Mesenchymal stem cell (in vitro differentiated cells and primary cell): ENCODE measurements around the gene TFPT.
A peak's percentile ranks its signal among the peaks of the same experiment; 100 is the strongest.

Experiments
- DNase-seq: peaks from one replicate; pipeline ENCODE4 v3.0.0-alpha.2; 2013
- H2AFZ ChIP-seq: one replicate; pipeline ENCODE4 v1.6.1; 2013; ENCODE audit warnings: low read depth, mild to moderate bottlenecking, control low read depth, inconsistent platforms, low read length, moderate library complexity
- H2AK5ac ChIP-seq: 2 replicates; pipeline ENCODE4 v1.6.1; 2013; ENCODE audit warnings: low read length, moderate library complexity, mild to moderate bottlenecking, inconsistent platforms; ENCODE audit not compliant: severe bottlenecking
- H2BK120ac ChIP-seq: one replicate; pipeline ENCODE4 v1.6.1; 2013; ENCODE audit warnings: low read depth, mild to moderate bottlenecking, inconsistent platforms, low read length, moderate library complexity
- H2BK12ac ChIP-seq, 2 experiments: one replicate each; pipeline ENCODE4 v1.6.1; 2013; ENCODE audit warnings: inconsistent platforms in 2 of 2, low read length in 2 of 2, mild to moderate bottlenecking in 2 of 2, moderate library complexity in 2 of 2, control low read depth in 1 of 2
- H2BK15ac ChIP-seq: one replicate; pipeline ENCODE4 v1.6.1; 2013; ENCODE audit warnings: mild to moderate bottlenecking, low read depth, inconsistent platforms; ENCODE audit not compliant: poor library complexity, severe bottlenecking
- H2BK5ac ChIP-seq: 2 replicates; pipeline ENCODE4 v1.6.1; 2013; ENCODE audit warnings: low read depth, mild to moderate bottlenecking, low read length, control low read depth, inconsistent platforms; ENCODE audit not compliant: poor library complexity, severe bottlenecking
- H3K14ac ChIP-seq, 2 experiments: one replicate each; pipeline ENCODE4 v1.6.1; 2013; ENCODE audit warnings: inconsistent platforms in 2 of 2, low read length in 2 of 2, control low read depth in 1 of 2, mild to moderate bottlenecking in 1 of 2, moderate library complexity in 1 of 2
- H3K18ac ChIP-seq, 2 experiments: one replicate each; pipeline ENCODE4 v1.6.1; 2013; ENCODE audit warnings: inconsistent platforms in 2 of 2, low read length in 2 of 2, control low read depth in 1 of 2, low read depth in 1 of 2, mild to moderate bottlenecking in 1 of 2
- H3K23ac ChIP-seq, 2 experiments: one replicate each; pipeline ENCODE4 v1.6.1; 2013; ENCODE audit warnings: inconsistent platforms in 2 of 2, low read length in 2 of 2, mild to moderate bottlenecking in 2 of 2, moderate library complexity in 2 of 2, control low read depth in 1 of 2
- H3K27ac ChIP-seq: 2 replicates; pipeline ENCODE4 v1.5.1; 2013; ENCODE audit warnings: mild to moderate bottlenecking, moderate library complexity, low read length, control low read depth, inconsistent platforms; ENCODE audit not compliant: poor library complexity, severe bottlenecking
- H3K27me3 ChIP-seq, 2 experiments: 2 replicates each; pipeline versions ENCODE4 v1.6.1 to v1.7.0; 2013; ENCODE audit warnings: low read length in 2 of 2, mild to moderate bottlenecking in 2 of 2, moderate library complexity in 2 of 2, control low read depth in 1 of 2, inconsistent platforms in 1 of 2; ENCODE audit not compliant: control insufficient read depth in 1 of 2, insufficient read depth in 1 of 2
- H3K36me3 ChIP-seq, 2 experiments: 2 replicates each; pipeline versions ENCODE4 v1.6.1 to v1.7.0; 2013; ENCODE audit warnings: low read length in 2 of 2, control low read depth in 1 of 2, inconsistent platforms in 1 of 2, low read depth in 1 of 2, mild to moderate bottlenecking in 1 of 2; ENCODE audit not compliant: insufficient read depth in 2 of 2, control insufficient read depth in 1 of 2
- H3K4ac ChIP-seq, 2 experiments: one replicate each; pipeline ENCODE4 v1.6.1; 2013; ENCODE audit warnings: inconsistent platforms in 2 of 2, low read length in 2 of 2, mild to moderate bottlenecking in 2 of 2, moderate library complexity in 2 of 2, control low read depth in 1 of 2, low read depth in 1 of 2
- H3K4me1 ChIP-seq: 2 replicates; pipeline ENCODE4 v1.6.1; 2013; ENCODE audit warnings: low read depth, low read length, control low read depth; ENCODE audit not compliant: control insufficient read depth, insufficient read depth
- H3K4me2 ChIP-seq: 2 replicates; pipeline ENCODE4 v1.6.1; 2013; ENCODE audit warnings: low read length, mild to moderate bottlenecking, inconsistent platforms; ENCODE audit not compliant: poor library complexity, severe bottlenecking
- H3K4me3 ChIP-seq, 2 experiments: 2 replicates each; pipeline versions ENCODE4 v1.5.1 to v1.7.0; 2013; ENCODE audit warnings: low read length in 2 of 2, mild to moderate bottlenecking in 2 of 2, control low read depth in 1 of 2, low read depth in 1 of 2; ENCODE audit not compliant: insufficient read depth in 1 of 2
- H3K79me1 ChIP-seq: replicated peaks from 2 replicates; pipeline ENCODE4 v1.6.1; 2013; ENCODE audit warnings: mild to moderate bottlenecking, control low read depth, low read length, inconsistent platforms; ENCODE audit not compliant: poor library complexity, severe bottlenecking
- H3K9ac ChIP-seq: 2 replicates; pipeline ENCODE4 v1.7.0; 2013; ENCODE audit warnings: mild to moderate bottlenecking, low read length, moderate library complexity
- H3K9me3 ChIP-seq: 2 replicates; pipeline ENCODE4 v1.7.0; 2013; ENCODE audit warnings: mild to moderate bottlenecking, low read length; ENCODE audit not compliant: control insufficient read depth
- H4K8ac ChIP-seq: one replicate; pipeline ENCODE4 v1.6.1; 2013; ENCODE audit warnings: inconsistent platforms, mild to moderate bottlenecking, low read length, moderate library complexity
- H4K91ac ChIP-seq: one replicate; pipeline ENCODE4 v1.6.1; 2013; ENCODE audit warnings: mild to moderate bottlenecking, low read length, inconsistent platforms
- WGBS: methylation state at CpG from one replicate; pipeline ENCODE4 v1.1.7; 2013; ENCODE audit warnings: mixed read lengths; 5-methylcytosine and 5-hydroxymethylcytosine counted together

TFPT gene

GRCh38 chr19:54147676-54148075 lies 32.2 kb upstream of the TFPT start:
- Histone ChIP-seq H3K27ac (no peak overlapping the region), H3K18ac (no peak overlapping the region), H3K27me3 (no peaks in the 10 kb centered on the region), H3K4me2 (no peak overlapping the region), H3K23ac (no peak overlapping the region), H3K9ac (peak overlapping the region; percentile 36), H4K91ac (no peak overlapping the region), H4K8ac (no peak overlapping the region), H3K9me3 (no peaks in the 10 kb centered on the region), H2BK5ac (no peak overlapping the region), H3K36me3 (peaks cover 93 to 98% of the 10 kb centered on the region in 2 experiments), H3K4ac (no peak overlapping the region), H3K4me3 (no peak overlapping the region), H3K79me1 (peaks cover 62% of the 10 kb centered on the region), H2AK5ac (no peak overlapping the region), H2BK12ac (no peak overlapping the region), H3K14ac (no peak overlapping the region), H2AFZ (no peak overlapping the region), H2BK15ac (no peak overlapping the region), H3K4me1 (peaks cover 6% of the 10 kb centered on the region), H2BK120ac (no peak overlapping the region)
- DNase-seq, result peak; percentile 53
- WGBS, result 73% methylated on average over 2 of the region's 3 CpGs

- Histone ChIP-seq H3K4ac (no peak overlapping the region), H2BK15ac (no peak overlapping the region), H3K4me3 (no peak overlapping the region), H3K14ac (no peak overlapping the region), H3K27me3 (no peaks in the 10 kb centered on the region), H3K4me2 (no peak overlapping the region), H2BK5ac (no peak overlapping the region), H3K9me3 (no peaks in the 10 kb centered on the region), H3K79me1 (peaks cover 51% of the 10 kb centered on the region), H3K4me1 (peaks cover 18% of the 10 kb centered on the region), H2BK12ac (no peak overlapping the region), H3K23ac (no peak overlapping the region), H4K8ac (no peak overlapping the region), H2AFZ (no peak overlapping the region), H2AK5ac (no peak overlapping the region), H3K36me3 (peaks cover 83 to 87% of the 10 kb centered on the region in 2 experiments), H3K9ac (no peak overlapping the region), H4K91ac (no peak overlapping the region), H2BK120ac (no peak overlapping the region), H3K18ac (no peak overlapping the region), H3K27ac (no peak overlapping the region)
- WGBS, result 97% methylated on average over 28 of the region's 28 CpGs
- DNase-seq, result no peak
These were observed 30.2 kb upstream of the TFPT start for GRCh38 chr19:54145541-54146158.

GRCh38 chr19:54142166-54142780 lies 26.8 kb upstream of the TFPT start:
- H3K18ac ChIP-seq, result no peak overlapping the region
- H4K91ac ChIP-seq, result no peak overlapping the region
- H3K23ac ChIP-seq, result no peak overlapping the region
- no peak overlapping the region for H2BK12ac ChIP-seq
- H2BK15ac ChIP-seq, result no peak overlapping the region
- no peaks in the 10 kb centered on the region for H3K9me3 ChIP-seq
- H3K79me1 ChIP-seq, result peaks cover 36% of the 10 kb centered on the region
- no peak overlapping the region for H2BK120ac ChIP-seq
- H3K4me1 ChIP-seq, result peaks cover 35% of the 10 kb centered on the region
- no peak overlapping the region for H3K14ac ChIP-seq
- H3K4me2 ChIP-seq, result peak overlapping the region; percentile 4
- no peak for DNase-seq
- H2BK5ac ChIP-seq, result no peak overlapping the region
- peak overlapping the region; percentile 35 for H3K27ac ChIP-seq
- H3K36me3 ChIP-seq, result peaks cover 69% of the 10 kb centered on the region in 2 experiments
- H2AFZ ChIP-seq, result no peak overlapping the region
- no peaks in the 10 kb centered on the region for H3K27me3 ChIP-seq
- 89% methylated on average over 7 of the region's 7 CpGs for WGBS
- H3K9ac ChIP-seq, result peak overlapping the region; percentile 65
- no peak overlapping the region for H3K4ac ChIP-seq
- no peak overlapping the region for H3K4me3 ChIP-seq
- H4K8ac ChIP-seq, result no peak overlapping the region
- H2AK5ac ChIP-seq, result no peak overlapping the region

- no peak overlapping the region for H3K4me2 ChIP-seq
- H2BK5ac ChIP-seq, result no peak overlapping the region
- H3K4ac ChIP-seq, result no peak overlapping the region
- DNase-seq, result no peak
- no peak overlapping the region for H4K91ac ChIP-seq
- no peak overlapping the region for H2BK15ac ChIP-seq
- H4K8ac ChIP-seq, result no peak overlapping the region
- peaks cover 60% of the 10 kb centered on the region in 2 experiments for H3K36me3 ChIP-seq
- H3K4me3 ChIP-seq, result peak overlapping the region in 1 of 2 experiments; percentile 4
- no peak overlapping the region for H2AK5ac ChIP-seq
- H2AFZ ChIP-seq, result no peak overlapping the region
- no peak overlapping the region for H3K27ac ChIP-seq
- H2BK120ac ChIP-seq, result no peak overlapping the region
- no peak overlapping the region for H3K14ac ChIP-seq
- peaks cover 27% of the 10 kb centered on the region for H3K79me1 ChIP-seq
- no peaks in the 10 kb centered on the region for H3K9me3 ChIP-seq
- peaks cover 32% of the 10 kb centered on the region for H3K4me1 ChIP-seq
- WGBS, result 98% methylated on average over 3 of the region's 3 CpGs
- H3K9ac ChIP-seq, result peak overlapping the region; percentile 44
- no peak overlapping the region for H3K18ac ChIP-seq
- H3K23ac ChIP-seq, result no peak overlapping the region
- no peak overlapping the region for H2BK12ac ChIP-seq
- no peaks in the 10 kb centered on the region for H3K27me3 ChIP-seq
These were observed 25.9 kb upstream of the TFPT start for GRCh38 chr19:54141356-54141755.
